Peyer's patch (tissue), 4 donors: ENCODE data around the gene PRSS21.

ENCODE experiments used
- POLR2A ChIP-seq, 2 donors: fragments of 450-650 bp; IDR thresholded peaks; one replicate each; pipeline ENCODE4 v1.5.1; 2017; ENCODE audit warnings: antibody characterized with exemption in 2 of 2, mild to moderate bottlenecking in 2 of 2, moderate library complexity in 2 of 2
- TF ChIP-seq, protein P1 (sequence below), 6 experiments: fragments of 450-650 bp in 4 of 6; fragments of 200-600 bp in 2 of 6; sonication (generic) in 1 of 6; IDR thresholded peaks; one replicate each; pipeline ENCODE4 v1.5.1; 2017 to 2019; ENCODE audit warnings: antibody characterized with exemption in 6 of 6, mild to moderate bottlenecking in 3 of 6, moderate library complexity in 1 of 6

DNA sequence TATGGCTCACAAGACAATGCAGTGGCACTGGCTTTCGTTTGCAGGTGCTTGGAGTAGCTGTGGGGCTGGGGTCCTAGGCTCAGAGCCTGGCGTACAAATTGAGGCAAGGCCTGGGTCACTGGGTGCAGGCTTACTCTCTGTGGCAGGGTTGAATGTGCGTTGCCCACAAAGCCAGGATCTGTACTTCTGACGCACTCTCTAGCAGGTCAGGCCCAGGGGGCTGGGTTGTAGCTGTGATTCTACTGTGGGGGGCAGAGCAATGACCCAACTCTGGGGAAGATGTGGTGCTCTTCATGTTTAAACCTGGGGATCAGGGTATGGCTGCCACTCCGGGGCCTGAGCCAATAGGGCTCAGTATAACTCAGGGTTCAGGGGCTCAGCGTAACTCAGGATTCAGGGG, 6.4 kb upstream of the PRSS21 start:
- TF ChIP-seq, protein P1, sequence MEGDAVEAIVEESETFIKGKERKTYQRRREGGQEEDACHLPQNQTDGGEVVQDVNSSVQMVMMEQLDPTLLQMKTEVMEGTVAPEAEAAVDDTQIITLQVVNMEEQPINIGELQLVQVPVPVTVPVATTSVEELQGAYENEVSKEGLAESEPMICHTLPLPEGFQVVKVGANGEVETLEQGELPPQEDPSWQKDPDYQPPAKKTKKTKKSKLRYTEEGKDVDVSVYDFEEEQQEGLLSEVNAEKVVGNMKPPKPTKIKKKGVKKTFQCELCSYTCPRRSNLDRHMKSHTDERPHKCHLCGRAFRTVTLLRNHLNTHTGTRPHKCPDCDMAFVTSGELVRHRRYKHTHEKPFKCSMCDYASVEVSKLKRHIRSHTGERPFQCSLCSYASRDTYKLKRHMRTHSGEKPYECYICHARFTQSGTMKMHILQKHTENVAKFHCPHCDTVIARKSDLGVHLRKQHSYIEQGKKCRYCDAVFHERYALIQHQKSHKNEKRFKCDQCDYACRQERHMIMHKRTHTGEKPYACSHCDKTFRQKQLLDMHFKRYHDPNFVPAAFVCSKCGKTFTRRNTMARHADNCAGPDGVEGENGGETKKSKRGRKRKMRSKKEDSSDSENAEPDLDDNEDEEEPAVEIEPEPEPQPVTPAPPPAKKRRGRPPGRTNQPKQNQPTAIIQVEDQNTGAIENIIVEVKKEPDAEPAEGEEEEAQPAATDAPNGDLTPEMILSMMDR (IDR thresholded peaks at IDR 0.05) = no peak
- TF ChIP-seq POLR2A (IDR thresholded peaks at IDR 0.05) = no peak
